ENCODE measurements around the gene NRP1.
A peak's percentile ranks its signal among the peaks of the same experiment; 100 is the strongest.

The NRP1 gene

DNA sequence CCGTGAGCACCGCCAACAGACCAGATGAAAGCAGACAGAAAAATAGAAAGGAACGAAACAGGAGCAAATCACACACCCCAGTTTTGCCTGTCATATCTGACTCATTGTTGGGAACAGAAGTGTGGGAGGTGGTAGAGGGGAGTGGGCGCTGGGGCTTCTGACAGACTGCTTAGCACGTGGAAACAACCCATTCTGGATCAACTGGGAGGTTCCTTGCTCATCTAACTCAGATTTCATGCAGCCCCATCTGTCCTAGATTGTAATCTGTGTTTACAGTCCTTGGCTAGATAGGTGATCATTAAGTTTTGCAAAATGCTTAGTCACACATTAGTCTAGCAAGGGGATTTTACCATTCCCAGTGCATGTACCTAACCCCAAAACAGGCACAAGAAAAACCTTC, 154.1 kb downstream of the NRP1 start:
- peak overlapping the region in 1 of 2 donors; percentile 27 for H3K27ac ChIP-seq
- H3K4me3 ChIP-seq, result no peak overlapping the region
- TF ChIP-seq, protein P1, sequence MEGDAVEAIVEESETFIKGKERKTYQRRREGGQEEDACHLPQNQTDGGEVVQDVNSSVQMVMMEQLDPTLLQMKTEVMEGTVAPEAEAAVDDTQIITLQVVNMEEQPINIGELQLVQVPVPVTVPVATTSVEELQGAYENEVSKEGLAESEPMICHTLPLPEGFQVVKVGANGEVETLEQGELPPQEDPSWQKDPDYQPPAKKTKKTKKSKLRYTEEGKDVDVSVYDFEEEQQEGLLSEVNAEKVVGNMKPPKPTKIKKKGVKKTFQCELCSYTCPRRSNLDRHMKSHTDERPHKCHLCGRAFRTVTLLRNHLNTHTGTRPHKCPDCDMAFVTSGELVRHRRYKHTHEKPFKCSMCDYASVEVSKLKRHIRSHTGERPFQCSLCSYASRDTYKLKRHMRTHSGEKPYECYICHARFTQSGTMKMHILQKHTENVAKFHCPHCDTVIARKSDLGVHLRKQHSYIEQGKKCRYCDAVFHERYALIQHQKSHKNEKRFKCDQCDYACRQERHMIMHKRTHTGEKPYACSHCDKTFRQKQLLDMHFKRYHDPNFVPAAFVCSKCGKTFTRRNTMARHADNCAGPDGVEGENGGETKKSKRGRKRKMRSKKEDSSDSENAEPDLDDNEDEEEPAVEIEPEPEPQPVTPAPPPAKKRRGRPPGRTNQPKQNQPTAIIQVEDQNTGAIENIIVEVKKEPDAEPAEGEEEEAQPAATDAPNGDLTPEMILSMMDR (IDR thresholded peaks at IDR 0.05), result no peak
- no peak for DNase-seq (ENCODE audit: low spot score)

DNA sequence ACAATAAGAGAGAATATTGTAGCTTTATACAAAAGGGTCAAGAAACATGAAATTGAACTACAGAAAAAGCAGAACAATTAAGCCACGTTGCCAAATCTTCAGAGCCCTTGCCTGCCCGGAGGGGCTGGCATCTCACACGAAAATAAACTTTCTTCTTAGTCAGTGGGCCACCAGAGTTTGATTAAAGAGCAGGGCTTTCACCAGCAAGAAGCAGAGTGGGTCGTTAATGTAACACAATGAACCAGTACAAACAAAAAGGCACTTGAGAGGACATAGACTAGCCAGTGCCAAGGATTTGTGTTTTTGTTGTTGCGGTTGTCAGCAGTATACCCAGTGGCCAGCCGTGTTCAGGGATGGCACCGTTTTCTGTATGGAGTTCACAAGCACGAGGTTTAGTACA, 155.4 kb downstream of the NRP1 start:
- TF ChIP-seq, protein P1 (IDR thresholded peaks at IDR 0.05), result no peak

DNA sequence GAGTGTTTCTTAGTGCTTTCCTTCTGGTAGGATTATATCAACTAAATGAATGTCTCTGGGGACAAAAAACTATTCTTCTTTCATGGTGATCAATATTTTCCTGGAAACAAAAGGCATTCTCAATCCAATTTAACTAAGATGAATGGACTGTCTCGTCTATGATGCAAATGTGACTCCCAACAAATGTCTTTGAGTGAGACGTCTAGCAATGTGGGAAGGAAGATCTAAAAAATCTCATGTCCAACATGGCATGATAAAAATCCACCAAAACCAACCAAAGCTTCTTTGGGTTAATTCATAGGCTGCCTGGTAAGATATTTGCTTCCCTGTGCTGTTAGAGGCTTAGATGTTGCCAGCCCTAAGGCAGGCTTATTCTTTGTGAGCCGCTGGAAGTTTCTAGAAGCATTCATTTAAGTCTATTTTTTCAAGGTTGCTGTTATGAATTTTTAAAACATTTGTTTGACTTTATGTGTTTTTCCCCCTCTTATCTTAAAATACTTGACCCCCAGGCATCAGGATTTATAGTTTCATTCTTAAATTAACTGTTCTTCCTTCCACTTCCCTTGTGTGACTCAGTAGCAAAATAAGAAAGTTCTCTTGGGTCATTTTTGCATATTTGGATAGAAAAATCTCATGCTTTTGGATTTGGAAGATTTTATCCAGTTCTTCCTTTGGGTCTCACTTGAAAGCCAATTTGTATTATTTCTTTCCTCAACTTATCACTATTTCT, 156.3 kb downstream of the NRP1 start:
- no peak for DNase-seq (ENCODE audit: low spot score)
- TF ChIP-seq, protein P1 (IDR thresholded peaks at IDR 0.05), result no peak
- H3K27ac ChIP-seq, result peak overlapping the region in 1 of 2 donors; percentile 55

More for the DNA sequence above, 155.4 kb downstream of the NRP1 start:
- peak overlapping the region in 1 of 2 donors; percentile 27 for H3K27ac ChIP-seq
- DNase-seq (ENCODE audit: low spot score), result peak; percentile 29
- H3K4me3 ChIP-seq, result no peak overlapping the region

DNA sequence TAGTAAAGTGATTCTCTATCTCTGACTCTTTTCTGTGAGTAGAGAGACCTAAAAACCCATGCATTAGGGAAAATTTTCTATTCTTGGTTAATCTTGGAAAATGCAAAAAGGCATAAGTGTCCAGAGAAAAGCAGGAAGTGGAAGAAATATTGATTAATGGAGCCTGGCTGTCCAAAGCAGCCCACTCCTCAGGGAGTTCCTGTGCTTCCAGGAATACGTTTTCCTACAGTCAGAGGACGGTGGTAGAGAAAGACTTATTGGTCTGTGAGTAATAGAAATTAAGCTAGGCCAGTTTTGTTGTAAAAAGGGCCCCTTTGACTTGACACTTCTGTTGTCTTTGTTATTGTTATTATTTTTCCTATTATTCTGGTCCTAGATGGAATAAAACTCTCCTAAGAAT, 157.8 kb downstream of the NRP1 start:
- TF ChIP-seq, protein P1 (IDR thresholded peaks at IDR 0.05), result no peak
- Histone ChIP-seq H3K4me3 (no peak overlapping the region), H3K27ac (no peak overlapping the region)
- no peak for DNase-seq (ENCODE audit: low spot score)

More for the DNA sequence above, 156.3 kb downstream of the NRP1 start:
- H3K4me3 ChIP-seq, result no peak overlapping the region

DNA sequence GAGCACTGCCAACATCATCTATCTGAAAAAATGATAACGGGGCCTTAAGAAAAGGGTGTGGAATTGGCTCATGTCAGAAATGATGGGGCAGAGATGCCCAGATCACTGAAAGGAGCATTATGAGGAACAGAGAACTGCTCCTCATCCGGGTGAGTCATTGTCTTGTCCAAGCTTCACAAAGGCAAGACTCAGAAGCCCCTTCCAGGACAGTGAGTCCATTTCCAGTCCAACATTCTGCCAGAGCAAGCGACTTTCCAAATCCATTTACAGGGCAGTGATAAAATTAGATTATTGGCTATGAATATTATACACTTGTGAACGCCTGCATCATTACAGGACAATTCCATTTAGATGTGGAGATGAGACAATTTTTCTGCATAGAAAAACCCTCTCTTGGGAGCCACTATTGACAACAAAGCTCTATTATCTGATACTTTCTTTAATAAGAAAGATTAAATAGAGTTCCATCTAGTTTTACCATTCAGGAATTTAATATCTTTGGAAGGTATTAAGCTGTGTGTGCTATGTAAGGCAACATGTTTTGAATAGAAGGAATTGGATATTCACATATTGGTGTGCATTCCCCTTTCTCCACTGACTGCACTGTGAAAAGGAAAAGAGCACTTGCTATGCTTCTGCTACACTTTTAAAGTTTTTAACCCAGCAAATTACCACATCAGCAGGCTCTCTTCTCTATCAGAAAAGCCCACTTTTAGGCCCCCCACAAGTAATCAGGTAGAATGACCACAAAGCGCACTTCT, 159.6 kb downstream of the NRP1 start:
- TF ChIP-seq, protein P1 (IDR thresholded peaks at IDR 0.05), result no peak
- DNase-seq (ENCODE audit: low spot score), result peak; percentile 14
- no peak overlapping the region for H3K27ac ChIP-seq
- H3K4me3 ChIP-seq, result no peak overlapping the region

DNA sequence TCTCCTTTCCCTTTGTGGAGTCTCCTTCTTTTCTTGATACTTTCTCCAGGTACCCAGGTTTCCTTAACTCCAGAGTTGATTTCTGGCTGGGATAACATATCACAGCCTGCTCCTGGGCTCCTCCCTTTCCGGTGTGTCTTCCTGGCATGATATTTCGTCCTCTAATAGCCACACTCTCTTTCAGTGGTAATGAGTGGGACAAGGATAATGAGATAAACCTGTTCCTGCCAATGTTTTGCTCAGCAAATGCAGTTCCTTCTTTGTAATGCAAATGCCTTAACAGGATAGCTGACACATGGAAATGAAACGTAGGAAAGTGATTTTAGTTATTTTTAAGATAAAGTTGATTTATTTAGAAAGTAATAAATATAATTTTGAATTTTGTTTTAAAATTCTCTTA, 168.6 kb downstream of the NRP1 start:
- TF ChIP-seq, protein P1 (IDR thresholded peaks at IDR 0.05), result no peak
- no peak overlapping the region for H3K4me3 ChIP-seq
- DNase-seq (ENCODE audit: low spot score), result no peak
- H3K27ac ChIP-seq, result no peak overlapping the region
